Activated CD8-positive, alpha-beta memory T cell treated with anti-CD3 and anti-CD28 coated beads for 1 hour (primary cell): ENCODE measurements around the gene SLC8B1.

Experiments
- DNase-seq, 2 donors: peaks; one replicate each; pipeline ENCODE4 v3.0.0-alpha.2; 2020; ENCODE audit warnings: low read depth in 1 of 2; ENCODE audit errors: extremely low read depth in 1 of 2

Gene SLC8B1

DNA sequence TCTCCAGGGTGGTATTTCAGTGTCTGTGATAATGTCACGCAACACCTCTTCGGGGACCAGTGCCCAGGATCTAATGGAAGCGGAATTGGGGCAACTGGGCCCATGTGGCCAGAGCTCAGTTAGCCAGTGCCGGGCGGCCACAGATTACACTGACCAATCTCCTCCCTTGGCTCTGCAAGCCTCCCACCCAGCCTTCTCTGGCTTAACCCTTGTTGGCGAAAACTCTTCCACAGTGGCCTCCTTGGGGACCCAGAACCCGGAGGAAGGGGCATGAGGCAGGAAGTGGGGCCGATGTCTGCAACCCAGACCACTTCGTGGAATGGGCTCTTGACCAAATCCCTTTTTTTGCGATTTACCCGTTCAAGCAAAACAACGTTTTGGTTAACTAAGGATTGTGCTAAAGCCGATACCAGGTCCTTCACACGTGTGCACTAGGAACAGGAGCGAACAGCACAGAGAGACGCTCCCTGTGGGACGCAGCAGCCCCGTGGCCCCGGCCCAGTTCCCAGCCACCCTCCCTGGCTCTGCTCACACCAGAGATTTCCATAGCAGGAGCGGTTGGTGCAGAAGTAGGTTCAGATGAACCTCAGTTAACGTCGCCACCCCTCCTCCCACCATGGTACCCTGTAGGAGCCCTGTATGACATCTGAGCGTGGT, 38.2 kb downstream of the SLC8B1 start:
- no peak for DNase-seq

DNA sequence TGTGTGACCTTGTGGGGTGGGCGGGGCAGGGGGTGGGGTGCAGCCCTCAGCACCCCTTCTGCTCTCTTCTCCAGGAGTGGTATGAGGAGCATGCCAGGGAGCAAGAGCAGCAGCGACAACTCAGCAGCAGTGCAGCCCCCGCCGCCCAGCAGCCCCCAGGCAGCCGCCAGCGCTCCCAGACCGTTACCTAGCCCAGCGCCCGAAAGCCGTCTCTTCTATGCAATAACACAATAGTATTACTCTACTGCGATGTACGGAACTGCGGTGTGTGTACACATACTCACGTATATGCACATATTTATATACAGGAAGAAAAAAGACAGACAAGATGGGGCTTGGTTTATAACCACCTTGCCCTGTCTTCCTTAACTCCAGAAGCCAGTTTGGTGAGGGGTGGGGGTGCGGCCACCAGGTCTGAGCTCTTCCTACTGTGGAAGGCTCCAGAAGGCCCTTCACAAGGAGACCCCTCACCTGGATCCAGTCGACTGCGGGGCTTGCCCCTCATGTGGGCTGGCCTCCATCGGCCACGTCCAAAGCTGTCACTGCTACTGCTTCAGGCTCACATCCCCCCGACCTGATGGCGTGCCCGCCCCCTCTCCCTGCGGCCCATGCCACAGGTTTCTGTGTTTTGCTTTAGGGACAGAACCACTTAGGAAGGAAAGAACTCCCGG, 38.9 kb downstream of the SLC8B1 start:
- no peak for DNase-seq

DNA sequence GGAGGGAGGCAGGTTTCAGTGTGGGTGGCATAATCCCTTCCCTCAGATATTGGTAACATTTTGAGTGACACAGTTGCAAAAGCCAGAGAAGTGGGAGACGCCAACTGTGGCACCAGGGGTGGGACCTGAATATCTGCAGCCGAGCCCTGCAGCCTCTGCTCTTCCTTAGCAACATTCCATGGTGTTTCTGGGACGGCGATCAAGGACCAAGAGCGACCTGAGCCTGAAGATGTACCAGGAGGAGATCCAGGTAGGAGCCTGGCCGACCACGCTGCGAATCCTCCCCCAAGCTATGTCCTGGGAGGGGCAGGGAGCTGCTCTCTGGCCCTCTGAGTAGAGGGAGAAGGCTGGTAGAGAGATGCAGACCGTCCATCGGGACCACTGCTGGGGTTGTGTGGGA, 41.8 kb downstream of the SLC8B1 start:
- no peak for DNase-seq

DNA sequence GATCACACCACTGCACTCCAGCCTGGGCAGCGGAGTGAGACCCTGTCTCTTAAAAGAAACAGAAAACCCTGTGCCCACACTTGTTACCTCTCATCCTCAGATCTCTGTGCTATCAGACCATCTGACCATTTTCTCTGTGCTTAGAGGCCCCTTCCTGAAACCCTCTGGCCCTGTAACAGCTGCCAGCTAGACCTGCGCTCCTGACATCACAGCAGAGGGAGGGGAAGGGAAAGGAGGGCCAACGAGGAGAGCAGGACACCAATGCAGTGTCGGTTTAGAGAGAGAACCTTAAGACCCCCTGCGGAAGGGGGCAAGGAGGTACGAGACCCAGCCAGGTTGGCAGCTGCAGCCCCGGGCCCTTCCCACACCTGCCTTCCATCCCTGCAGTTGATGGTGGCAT, 42.4 kb downstream of the SLC8B1 start:
- no peak for DNase-seq

DNA sequence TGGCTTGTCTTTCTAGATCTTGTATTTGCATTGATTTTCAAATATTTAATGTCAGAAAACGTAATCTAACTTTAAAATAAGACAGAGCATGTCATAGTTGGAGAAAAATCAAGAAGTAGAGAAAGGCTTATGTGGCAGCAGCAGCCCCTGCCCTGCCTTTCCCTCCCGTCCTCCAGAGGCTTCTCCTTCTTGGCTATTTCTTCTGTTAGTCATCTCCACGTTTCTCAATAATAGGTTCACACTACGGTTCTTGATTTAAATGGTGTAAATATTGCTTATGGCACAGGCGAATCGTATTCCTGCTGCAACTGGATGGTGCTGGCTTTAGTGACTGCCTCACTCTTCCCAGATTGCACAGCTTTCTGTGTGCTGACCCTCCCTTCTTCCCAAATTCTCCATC, 42.8 kb downstream of the SLC8B1 start:
- DNase-seq, result no peak

DNA sequence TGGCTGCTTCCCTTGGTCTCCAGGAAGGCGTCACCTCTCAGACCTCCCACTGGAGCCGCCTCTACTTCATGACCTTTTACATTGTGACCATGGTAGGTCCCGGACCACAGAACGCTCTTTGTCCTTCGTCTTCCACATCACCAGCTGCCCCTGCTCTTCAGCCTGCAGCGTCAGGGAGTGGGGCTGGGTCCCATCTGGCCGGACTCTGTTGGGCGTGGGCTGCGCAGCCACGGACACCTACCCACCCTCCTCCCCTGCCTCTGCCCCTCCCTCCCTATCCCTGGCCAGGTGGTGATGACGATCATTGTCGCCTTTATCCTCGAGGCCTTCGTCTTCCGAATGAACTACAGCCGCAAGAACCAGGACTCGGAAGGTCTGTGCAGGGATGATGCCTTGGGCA, 43.3 kb downstream of the SLC8B1 start:
- no peak for DNase-seq

DNA sequence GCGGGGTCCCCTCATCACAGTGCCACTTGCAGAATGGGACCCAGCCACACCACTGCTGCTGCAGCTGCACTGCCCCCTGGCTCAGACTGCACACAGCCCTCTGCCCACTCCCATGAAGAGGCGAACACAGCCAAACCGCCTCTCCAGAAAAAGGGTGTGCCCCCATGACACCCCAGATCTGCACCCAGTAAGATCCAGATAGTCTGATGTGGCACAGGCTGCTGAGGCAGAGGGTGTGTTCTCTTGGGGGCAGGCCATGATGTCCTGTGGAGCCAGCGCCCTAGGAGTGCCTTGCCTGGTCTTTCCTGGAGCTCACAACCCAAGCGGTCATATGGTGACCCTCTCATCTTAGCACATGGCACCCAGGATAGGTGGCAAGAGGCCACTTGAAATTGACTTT, 44.4 kb downstream of the SLC8B1 start:
- no peak for DNase-seq

DNA sequence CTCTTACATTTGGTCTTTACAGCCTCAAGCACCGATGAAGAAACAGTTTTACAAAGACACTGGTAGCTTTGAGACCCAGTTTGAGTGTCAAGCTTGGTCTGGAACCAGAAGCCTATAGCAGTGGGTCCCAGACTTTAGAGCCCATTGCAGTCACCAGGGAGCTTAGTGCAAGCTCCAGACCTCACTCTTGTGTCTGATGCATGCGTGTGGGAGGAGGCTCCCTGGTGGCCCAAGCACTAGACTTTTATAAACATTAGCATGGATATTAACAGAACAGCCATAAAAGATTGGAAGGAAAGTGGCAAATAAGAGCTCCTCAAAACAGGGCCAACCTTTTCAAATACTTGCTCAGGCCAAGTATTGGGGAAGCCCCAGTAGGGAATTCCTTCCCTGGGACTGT, 45.5 kb downstream of the SLC8B1 start:
- no peak for DNase-seq

DNA sequence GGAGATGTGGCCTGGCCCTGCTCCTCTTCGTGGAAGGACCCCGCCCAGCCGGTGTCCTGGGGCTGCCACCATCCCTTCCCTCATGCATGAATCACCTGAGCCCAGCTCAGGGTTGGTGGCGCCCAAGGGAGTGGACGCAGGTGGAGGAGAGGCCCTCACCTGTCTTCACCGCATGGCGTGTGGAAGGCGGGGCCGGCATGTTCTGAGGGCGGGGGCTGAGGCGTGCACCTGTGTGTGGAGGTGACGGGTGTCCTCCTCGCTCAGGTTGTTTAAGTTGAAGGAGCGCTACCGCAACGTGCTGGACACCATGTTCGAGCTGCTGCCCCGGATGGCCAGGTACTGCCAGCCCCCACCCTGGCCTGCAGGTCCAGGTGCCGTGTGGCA, 47.0 kb downstream of the SLC8B1 start:
- DNase-seq, result no peak

DNA sequence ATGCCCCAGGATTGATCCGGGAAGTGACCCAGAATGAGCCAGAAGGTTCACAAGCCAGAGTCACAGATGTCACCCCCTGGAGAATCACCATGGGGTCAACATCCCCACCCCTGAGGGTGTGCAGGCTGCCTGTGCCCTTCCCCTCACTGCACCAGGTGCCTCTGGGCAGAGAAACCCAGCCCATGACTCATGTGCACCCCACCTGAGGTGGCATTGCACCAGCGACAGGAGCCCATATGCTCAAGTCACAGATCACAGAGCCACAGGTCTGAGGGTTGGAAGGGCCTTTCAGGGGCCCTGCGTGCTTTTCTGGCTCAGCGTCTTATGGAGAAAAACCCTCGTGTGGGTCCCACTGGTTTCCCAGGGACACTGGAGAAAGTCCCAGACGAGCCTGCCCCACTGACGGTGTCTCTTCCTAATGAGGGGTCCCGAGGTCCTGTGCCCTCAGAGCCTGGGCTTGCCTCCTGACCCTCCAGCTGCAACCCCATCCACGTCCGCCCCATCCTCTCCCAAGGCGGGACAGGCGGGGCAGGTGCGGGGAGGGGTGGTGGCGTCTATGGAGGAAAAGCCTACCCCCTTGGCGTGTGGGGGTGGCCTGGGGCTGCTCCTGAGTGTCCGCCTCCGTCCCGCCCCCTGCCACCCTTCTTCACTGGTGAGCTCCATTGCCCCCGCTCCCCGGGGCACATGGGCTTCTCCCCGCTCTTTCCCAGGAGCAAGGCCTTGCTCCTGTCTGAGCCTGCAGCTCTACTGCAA, 47.6 kb downstream of the SLC8B1 start:
- no peak for DNase-seq

DNA sequence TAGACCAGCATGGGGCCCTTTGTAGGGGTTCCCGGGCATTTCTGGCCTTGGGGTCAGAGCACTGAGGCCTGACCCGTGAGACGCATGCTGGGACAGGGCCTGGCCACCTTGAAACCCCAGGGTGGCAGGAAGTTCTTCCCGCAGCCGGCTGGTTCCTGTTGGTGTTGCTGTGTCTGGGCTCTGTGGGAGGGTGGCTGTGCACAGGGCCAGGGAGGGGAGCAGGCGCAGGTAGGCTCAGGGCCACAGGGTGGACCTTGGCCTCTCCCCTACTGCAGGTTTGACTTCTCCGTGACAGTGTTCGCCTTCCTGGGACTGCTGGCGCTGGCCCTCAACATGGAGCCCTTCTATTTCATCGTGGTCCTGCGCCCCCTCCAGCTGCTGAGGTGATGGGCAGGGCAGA, 48.2 kb downstream of the SLC8B1 start:
- no peak for DNase-seq

DNA sequence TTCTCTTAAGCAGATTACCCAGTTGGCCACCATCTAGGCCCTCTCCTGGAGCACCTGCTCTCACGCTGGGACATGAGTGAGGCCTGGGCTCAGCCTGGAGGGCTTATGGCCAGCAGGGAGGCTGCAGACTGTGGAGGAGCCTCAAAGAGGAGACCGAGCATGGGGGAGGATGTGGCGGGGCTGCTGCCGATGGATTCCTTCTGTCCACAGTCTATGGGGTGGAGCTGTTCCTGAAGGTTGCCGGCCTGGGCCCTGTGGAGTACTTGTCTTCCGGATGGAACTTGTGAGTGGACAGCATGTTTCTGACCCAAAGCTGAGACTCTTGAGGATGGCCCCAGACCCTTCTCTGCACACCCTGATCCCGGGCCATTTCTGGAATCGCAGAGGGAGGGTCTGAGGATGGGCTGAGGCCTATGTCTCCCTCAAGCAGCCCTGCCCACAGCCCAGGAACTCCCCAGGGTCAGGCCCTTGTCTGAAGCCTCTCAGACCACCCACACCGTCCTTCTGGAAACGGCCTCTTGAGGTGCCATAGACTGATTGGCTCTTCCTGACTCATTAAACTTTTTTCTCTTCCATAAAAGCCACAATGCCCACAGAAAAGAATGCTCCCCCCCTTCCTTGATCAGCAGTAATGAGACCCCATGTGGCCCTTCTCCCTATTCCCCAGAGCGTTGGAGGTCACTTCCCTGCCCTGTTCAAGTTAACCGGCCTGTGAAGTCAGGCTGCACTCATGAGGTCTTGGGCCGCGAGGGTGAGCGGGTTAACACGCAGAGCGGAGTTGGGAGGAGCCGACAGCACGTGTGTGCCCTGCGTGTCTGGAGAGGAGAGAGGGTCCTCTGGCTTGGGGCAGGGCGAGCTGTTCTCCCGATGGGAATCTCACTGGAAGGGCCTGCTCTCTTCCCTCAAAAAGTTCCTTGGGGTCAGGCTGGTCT, 49.0 kb downstream of the SLC8B1 start:
- DNase-seq, result no peak

DNA sequence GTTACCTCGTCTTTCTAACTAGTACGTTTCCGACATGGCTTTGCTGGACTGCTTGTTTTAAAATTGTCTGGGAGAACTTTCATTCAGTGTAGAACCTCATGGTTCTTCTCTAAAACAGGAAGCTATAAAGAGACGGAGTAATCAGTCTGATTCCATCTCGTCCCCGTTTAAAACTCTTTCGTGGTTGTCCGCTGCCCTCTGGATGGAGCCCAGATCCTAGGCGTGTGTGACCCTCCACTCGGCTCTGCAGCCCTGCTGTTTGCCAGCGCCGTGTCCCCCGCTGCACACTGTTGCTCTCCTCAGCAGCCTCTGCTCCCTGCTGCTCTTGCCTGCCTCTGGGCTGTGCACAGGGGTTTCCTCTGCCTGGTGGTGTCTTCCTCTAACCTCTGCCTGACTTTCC, 50.2 kb downstream of the SLC8B1 start:
- DNase-seq, result no peak

DNA sequence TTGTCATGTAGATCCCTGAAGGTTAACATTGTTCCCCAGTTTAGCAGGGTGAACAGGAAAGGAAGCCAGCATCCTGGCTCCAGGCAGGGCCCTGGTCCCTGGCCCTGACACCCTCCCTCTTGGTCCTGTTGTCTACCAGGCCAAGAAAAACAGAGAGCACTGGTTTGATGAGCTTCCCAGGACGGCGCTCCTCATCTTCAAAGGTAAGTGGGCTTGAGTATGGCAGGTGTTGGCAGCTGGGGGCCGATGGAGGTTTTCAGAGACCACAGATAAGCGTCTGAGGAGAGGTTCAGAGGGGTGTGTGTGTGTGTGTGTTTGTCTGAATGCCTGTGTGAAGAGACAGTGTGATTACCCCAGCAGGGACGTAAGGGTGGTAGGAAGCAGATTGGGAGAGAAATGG, 56.3 kb downstream of the SLC8B1 start:
- DNase-seq, result no peak

DNA sequence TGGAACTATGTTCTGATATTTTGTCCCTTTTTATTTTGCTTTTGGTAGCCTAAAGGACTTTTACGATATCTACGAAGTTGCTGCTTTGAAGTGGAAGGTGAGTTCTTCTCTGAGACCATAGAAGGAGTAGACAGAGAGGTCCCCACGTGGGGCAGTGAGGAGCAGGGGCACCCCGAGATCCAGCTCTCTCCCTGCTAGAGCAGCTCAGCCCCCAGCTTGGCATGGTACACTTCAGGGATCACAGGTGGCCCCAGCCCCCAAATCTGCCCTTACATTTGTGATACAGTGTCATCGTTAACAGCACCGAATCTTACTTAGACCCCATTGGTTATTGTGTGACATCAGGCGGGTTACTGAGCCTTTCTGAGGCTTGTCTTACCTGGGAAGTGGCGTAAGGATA, 56.8 kb downstream of the SLC8B1 start:
- no peak for DNase-seq

DNA sequence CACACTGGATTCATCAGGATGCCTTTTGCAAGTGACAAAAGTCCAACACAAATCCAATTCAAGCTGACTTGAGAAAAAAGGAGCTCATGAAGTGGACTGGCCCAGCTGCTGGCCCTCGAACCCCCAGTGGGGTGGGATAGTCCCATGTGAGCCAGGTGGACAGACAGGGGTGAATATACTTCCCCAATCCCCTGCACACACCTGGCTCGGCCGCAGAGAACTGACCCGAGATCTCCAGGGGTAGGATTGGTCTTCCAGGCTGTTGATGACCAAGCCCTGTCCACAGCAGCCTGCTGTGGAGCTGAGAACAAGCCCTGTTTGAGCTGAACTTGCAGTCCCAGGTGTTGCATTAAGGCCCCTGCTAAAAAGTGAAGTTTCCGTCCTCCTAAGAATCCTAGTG, 57.4 kb downstream of the SLC8B1 start:
- no peak for DNase-seq

DNA sequence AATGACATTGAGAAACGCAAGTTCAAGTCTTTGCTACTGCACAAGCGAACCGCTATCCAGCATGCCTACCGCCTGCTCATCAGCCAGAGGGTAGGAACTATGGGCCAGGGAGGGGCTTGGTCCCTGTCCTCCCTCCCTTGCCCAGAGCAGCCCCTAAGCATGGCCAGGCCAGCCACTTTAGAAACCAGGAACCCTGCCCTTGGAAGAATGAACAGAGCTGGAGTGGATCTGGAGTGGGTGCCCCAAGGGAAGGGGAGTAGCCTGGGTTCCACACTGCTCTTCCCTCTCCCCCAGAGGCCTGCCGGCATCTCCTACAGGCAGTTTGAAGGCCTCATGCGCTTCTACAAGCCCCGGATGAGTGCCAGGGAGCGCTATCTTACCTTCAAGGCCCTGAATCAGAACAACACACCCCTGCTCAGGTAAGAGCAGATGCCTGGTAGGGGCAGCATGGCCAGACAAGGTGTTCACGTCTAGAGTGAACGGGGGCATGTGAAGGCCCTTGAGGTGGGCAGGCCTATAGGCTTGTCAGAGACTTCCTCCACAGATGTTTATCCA, 57.9 kb downstream of the SLC8B1 start:
- DNase-seq, result no peak

DNA sequence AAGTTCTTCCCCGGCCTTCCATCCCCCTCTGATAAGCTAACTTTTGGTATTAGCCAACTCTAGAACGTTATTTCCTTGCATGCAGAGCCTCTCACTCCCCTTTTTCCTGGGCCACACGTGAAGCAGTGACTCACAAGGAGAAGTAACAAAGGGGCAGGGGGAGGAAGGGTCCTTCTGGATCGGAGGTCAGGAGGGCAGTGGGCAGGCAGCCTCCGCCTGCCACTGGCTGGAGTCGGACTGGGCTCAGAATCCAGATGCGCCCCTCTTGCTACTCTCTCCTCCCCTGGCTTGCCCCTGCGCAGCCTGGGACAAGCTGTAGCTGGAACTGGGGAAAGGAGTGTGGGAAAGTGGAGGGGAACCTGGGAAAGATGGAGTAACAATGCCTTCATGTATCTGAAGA, 58.6 kb downstream of the SLC8B1 start:
- DNase-seq, result no peak

DNA sequence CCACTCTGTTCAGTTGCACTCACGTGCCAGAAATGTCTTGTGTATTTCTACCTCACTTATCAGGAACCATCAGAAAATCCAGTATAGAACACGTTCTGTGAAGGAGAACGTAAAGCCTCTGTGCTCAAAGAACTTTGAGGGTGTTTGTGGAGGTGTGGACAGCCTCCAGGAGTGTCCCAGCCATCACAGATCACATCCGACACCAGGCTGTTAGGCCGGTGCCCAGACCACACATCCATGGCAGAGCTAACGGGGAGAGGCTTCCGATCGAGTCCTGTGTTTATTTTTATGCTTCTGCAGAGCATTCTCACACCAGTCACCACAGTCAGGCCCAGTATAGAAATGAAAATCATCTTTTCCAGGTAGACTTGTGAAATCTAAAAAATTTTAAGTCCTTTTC, 60.1 kb downstream of the SLC8B1 start:
- no peak for DNase-seq

DNA sequence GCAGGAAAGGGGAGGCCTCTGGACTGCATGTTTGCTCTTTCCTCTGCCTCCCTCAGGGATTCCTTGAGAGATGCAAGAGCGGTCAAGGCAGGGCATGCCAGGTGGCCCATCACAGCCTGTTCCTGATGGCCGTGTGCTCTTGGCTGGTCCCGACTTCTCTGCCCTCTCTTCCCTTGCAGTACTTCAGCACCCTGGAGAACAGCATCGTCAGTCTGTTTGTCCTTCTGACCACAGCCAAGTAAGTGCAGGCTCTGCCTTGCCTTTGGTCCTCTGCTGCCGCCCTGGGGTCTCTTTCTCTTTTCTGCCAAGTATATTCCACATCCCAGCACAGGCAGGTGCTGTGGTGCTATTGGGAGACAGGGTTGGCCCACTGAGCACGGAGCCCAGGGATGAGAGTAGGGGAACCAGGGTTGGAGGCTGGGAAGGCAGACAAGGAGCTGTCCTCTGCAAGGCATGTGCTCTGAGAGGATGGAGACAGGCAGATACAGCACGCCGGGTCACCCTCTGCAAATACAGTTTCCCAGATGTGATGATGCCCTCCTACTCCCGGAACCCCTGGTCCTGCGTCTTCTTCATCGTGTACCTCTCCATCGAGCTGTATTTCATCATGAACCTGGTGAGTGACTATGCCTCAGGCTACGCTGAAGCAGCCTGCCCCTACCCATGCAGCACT, 61.7 kb downstream of the SLC8B1 start:
- DNase-seq, result no peak
